ENCODE measurements around the gene ARPC3.
"Not testable (repeated sequence)": the region's sequence is repeated elsewhere in the genome, so short reads cannot be mapped to it uniquely, and the experiment has no call there.

Gene ARPC3

GRCh38 chr12:110426406-110426805 is 23.7 kb downstream of the ARPC3 start:
- no peak for TF ChIP-seq CTCF (conservative IDR thresholded peaks at IDR 0.05)
- H3K27ac ChIP-seq = no peak overlapping the region

GRCh38 chr12:110424237-110424636 is 25.9 kb downstream of the ARPC3 start:
- H3K27ac ChIP-seq = no peak overlapping the region

GRCh38 chr12:110421701-110422100 is 28.4 kb downstream of the ARPC3 start:
- no peak for TF ChIP-seq CTCF (conservative IDR thresholded peaks at IDR 0.05)
- H3K27ac ChIP-seq = no peak overlapping the region

More at GRCh38 chr12:110424237-110424636, 25.9 kb downstream of the ARPC3 start:
- no peak for TF ChIP-seq CTCF (conservative IDR thresholded peaks at IDR 0.05)

- no peak for TF ChIP-seq CTCF (conservative IDR thresholded peaks at IDR 0.05)
- H3K27ac ChIP-seq = no peak overlapping the region
Observed at GRCh38 chr12:110421159-110421661, 28.9 kb downstream of the ARPC3 start.

- not testable (repeated sequence) for H3K27ac ChIP-seq
Observed at GRCh38 chr12:110420644-110421043, 29.5 kb downstream of the ARPC3 start.

- not testable (repeated sequence) for H3K27ac ChIP-seq
Observed at GRCh38 chr12:110417113-110417512, 33.0 kb downstream of the ARPC3 start.

- H3K27ac ChIP-seq = not testable (repeated sequence)
Observed at GRCh38 chr12:110410086-110410485, 40.1 kb downstream of the ARPC3 start.

GRCh38 chr12:110405126-110405662 is 44.9 kb downstream of the ARPC3 start:
- H3K27ac ChIP-seq = not testable (repeated sequence)

- no peak for TF ChIP-seq CTCF (conservative IDR thresholded peaks at IDR 0.05)
- peak overlapping the region; percentile 99 for H3K27ac ChIP-seq
Observed at GRCh38 chr12:110403976-110404682, 46.0 kb downstream of the ARPC3 start.
